ENCODE results near the gene SLX4IP. TPM values are rescaled to one million over a fixed set of nuclear protein-coding genes. Genes with fewer than 3 reads are reported as not detected.

Gene SLX4IP
- total and polyA plus RNA-seq, 2 donors, result 1.4 to 7.1 TPM

DNA sequence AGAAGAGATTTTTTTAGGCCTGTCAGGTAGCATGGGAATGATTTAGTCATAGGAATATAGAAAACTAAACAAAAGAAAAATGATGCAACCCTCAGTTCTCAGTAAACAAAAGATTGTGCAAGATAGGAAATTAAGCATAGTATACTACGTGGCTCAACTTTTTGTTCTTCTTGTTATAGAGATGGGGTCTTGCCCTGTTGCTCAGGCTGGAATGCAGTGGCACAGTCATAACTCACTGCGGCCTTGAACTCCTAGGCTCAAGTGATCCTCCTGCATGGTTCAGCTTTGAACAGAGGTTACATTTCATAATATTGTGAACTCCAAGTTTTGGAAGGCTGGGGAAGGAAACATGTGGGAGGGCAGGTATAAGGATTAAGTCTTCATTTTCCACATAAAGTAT lies 28.5 kb downstream of the SLX4IP start:
- Histone ChIP-seq H3K27ac (ENCODE audit: low read depth) (no peak overlapping the region), H3K36me3 (ENCODE audit: insufficient read depth) (peaks cover 3% of the 10 kb centered on the region), H3K4me1 (ENCODE audit: insufficient read depth) (no peaks in the 10 kb centered on the region), H3K4me3 (ENCODE audit: low read depth, low read length) (no peak overlapping the region)
- WGBS, result 98% methylated on average over 2 of the region's 2 CpGs
- DNase-seq (ENCODE audit: extremely low spot score), result no peak

DNA sequence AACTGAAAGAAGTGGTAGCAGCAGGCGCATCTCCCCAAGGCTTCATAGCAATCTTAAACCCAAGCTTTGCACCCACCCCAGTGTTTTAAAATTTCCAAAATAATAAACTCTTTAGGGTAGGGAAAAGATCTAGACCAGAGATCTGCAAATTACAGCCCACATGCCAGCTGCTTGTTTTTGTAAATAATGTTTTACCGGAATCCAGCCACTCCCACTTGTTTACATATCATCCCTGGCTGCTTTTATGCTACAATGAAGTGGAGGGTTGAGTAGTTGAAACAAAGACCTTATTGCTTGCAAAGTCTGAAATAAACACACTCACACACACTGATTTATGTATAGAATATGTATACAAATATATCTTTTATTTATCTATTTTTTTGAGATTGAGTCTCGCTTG lies 30.0 kb downstream of the SLX4IP start:
- no peaks in the 10 kb centered on the region for H3K4me1 ChIP-seq (ENCODE audit: insufficient read depth)
- no peak for DNase-seq (ENCODE audit: extremely low spot score)
- H3K36me3 ChIP-seq (ENCODE audit: insufficient read depth), result no peaks in the 10 kb centered on the region
- 85% methylated on average over 3 of the region's 3 CpGs for WGBS
- H3K27ac ChIP-seq (ENCODE audit: low read depth), result no peak overlapping the region
- H3K4me3 ChIP-seq (ENCODE audit: low read depth, low read length), result no peak overlapping the region

DNA sequence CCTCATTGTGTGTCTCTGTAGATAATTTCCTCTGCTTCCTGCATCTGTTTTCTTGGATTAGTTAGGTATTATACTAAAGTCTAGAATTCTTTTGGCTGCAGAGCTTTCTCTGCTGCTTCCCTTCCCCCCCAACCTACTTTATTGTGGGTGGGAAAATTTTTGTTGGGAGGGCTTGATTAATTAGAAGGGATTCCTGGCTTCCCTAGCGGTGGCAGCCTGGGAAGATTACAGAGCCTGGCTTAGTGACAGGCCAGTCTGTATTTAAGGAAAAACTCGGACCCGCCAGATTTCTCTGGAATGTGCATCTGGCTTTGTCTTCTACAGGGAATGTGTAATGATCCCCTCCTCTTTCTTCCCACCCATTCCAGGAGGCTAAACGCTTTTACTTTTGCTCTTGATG lies 31.2 kb downstream of the SLX4IP start:
- H3K27ac ChIP-seq (ENCODE audit: low read depth), result no peak overlapping the region
- H3K36me3 ChIP-seq (ENCODE audit: insufficient read depth), result no peaks in the 10 kb centered on the region
- no peaks in the 10 kb centered on the region for H3K4me1 ChIP-seq (ENCODE audit: insufficient read depth)
- no peak overlapping the region for H3K4me3 ChIP-seq (ENCODE audit: low read depth, low read length)
- WGBS, result 21% methylated on average over 4 of the region's 4 CpGs
- DNase-seq (ENCODE audit: extremely low spot score), result no peak

DNA sequence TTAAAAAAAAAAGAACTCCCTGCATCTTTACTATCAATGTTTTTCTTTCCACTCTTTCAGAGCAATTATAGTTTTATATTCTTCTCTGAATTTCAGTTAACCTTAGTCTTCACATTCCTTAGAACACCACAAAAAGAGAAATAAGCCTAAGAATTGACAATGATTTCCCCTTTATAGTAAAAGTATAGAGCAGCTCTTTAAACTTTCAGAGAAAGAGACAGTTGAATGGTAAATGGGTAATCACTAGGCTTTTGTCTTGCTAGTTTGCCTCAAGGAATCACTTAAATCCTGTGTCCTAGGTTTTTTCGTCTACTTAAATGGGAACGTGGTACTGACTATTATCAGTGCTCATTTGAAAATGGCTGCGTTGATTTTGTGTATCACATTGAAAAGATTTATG lies 31.8 kb downstream of the SLX4IP start:
- DNase-seq (ENCODE audit: extremely low spot score), result no peak
- H3K4me1 ChIP-seq (ENCODE audit: insufficient read depth), result no peaks in the 10 kb centered on the region
- no peaks in the 10 kb centered on the region for H3K36me3 ChIP-seq (ENCODE audit: insufficient read depth)
- no peak overlapping the region for H3K27ac ChIP-seq (ENCODE audit: low read depth)
- 42% methylated on average over 3 of the region's 3 CpGs for WGBS
- no peak overlapping the region for H3K4me3 ChIP-seq (ENCODE audit: low read depth, low read length)

DNA sequence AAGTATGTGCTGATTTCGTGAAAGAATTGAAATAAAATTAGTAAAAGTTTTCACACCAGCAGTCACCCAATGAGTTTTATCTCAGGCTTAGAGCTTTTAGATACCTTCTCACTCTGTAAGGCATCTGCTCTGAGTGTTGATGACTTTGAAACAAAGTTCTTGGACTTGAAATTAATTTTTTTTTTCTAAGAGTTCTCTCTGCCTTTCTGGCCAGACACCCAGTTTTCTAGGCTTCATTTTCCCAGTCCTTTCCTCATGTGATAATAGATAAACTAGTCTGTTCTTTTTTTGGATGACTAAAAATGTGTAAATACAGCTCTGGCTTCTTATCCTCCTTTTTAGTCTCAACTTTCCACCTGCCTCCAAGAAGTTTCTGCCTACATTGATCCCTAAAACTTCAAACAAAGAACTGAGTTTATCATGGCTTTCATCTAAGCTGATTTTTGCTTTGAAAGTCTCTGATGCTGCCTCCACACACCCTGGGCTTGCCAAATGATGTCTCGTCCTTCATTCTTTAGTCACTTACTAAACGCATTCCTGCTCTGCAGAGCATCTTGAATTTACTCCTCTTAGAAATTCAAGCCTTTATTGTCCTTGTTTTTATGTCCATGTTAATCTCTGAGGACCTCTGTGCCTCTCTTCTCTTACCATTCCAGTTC lies 32.7 kb downstream of the SLX4IP start:
- WGBS, result 27% methylated on average over 3 of the region's 3 CpGs
- Histone ChIP-seq H3K36me3 (ENCODE audit: insufficient read depth) (no peaks in the 10 kb centered on the region), H3K27ac (ENCODE audit: low read depth) (peak overlapping the region; percentile 10), H3K4me1 (ENCODE audit: insufficient read depth) (no peaks in the 10 kb centered on the region), H3K4me3 (ENCODE audit: low read depth, low read length) (no peak overlapping the region)
- DNase-seq (ENCODE audit: extremely low spot score), result no peak

DNA sequence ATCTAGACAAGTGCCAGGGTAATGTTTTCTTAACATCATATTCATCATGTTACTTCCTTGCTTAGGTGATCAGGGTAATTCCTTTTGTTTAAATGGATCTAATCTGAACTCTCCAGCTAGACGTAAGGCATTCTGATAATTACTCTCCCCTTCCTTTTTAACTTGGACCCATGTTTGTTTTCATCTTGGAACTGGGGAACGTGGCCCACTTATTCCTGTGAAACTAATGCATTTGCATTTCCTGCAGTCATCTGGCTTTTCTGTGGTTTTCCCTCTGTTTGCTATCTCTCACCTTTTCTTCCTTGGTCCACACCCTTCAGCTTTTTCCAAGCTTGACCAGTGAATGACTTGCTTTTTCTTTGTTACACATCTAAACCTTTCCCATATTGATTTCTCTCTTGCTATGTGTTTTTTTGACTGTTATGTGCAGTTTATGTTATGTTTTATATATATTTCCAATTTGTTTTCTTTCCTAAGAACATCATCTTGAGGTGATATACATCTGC lies 33.3 kb downstream of the SLX4IP start:
- 44% methylated on average over 2 of the region's 2 CpGs for WGBS
- Histone ChIP-seq H3K27ac (ENCODE audit: low read depth) (peak overlapping the region; percentile 10), H3K36me3 (ENCODE audit: insufficient read depth) (no peaks in the 10 kb centered on the region), H3K4me1 (ENCODE audit: insufficient read depth) (no peaks in the 10 kb centered on the region), H3K4me3 (ENCODE audit: low read depth, low read length) (no peak overlapping the region)
- no peak for DNase-seq (ENCODE audit: extremely low spot score)

DNA sequence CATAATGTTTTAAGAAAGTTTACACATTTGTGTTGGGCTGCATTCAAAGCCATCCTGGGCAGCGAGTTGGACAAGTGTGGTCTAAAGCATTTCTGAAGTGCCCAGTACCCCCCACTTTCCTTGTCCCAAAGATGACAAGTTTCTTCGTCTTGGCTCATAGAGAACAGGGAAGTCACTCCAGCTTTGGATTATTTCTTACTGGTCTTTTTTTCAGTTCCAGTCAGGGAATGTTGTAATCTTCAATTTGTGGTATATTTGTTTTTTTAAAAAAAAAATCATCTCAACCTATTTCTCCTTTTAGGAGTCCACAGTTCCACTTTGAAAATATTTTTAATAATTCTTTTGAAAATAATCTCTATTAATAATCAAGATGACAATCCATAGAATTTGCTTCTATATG lies 34.0 kb downstream of the SLX4IP start:
- no peaks in the 10 kb centered on the region for H3K4me1 ChIP-seq (ENCODE audit: insufficient read depth)
- no peaks in the 10 kb centered on the region for H3K36me3 ChIP-seq (ENCODE audit: insufficient read depth)
- no peak for DNase-seq (ENCODE audit: extremely low spot score)
- H3K4me3 ChIP-seq (ENCODE audit: low read depth, low read length), result no peak overlapping the region
- 83% methylated on average over 2 of the region's 2 CpGs for WGBS
- no peak overlapping the region for H3K27ac ChIP-seq (ENCODE audit: low read depth)

DNA sequence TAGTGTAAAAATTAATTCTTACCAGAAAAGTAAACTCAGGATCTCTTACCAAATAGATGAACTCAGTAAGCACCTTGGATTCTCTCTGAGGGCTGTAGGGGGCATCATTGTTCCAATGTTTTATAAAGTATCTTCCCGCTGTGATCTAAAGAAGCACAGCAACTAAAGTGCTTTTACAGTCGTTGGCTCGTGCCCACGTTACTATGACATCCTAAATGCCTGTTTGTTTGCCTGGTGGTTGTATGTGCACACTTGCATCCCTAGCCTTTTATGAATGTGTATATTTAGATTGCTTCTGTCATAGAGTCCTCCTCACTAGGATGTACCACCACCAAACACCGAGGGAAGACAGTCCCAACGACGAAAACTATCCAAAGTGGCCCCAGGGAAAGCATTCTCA lies 34.5 kb downstream of the SLX4IP start:
- Histone ChIP-seq H3K27ac (ENCODE audit: low read depth) (no peak overlapping the region), H3K36me3 (ENCODE audit: insufficient read depth) (no peaks in the 10 kb centered on the region), H3K4me1 (ENCODE audit: insufficient read depth) (no peaks in the 10 kb centered on the region), H3K4me3 (ENCODE audit: low read depth, low read length) (no peak overlapping the region)
- peak; percentile 84 for DNase-seq (ENCODE audit: extremely low spot score)
- 22% methylated on average over 7 of the region's 7 CpGs for WGBS

DNA sequence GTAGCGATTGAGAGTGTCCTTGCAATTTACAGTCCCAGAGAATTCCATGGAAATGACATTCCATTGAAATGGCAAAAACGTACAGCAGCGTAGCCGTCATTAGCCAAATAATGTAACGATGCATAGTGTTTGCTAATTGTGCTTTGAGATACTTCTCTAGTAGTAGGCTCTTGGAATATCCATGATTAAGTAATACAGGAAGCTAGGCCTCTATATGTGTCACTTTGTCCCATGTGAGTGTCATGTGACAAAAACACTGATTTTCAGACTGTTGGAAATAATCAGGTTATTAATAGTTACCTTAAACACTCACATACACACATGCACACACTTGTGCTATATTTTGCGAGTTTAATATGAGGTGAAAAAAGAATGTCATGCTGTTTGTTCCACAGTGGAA lies 35.2 kb downstream of the SLX4IP start:
- peak overlapping the region; percentile 23 for H3K27ac ChIP-seq (ENCODE audit: low read depth)
- 92% methylated on average over 6 of the region's 6 CpGs for WGBS
- DNase-seq (ENCODE audit: extremely low spot score), result no peak

DNA sequence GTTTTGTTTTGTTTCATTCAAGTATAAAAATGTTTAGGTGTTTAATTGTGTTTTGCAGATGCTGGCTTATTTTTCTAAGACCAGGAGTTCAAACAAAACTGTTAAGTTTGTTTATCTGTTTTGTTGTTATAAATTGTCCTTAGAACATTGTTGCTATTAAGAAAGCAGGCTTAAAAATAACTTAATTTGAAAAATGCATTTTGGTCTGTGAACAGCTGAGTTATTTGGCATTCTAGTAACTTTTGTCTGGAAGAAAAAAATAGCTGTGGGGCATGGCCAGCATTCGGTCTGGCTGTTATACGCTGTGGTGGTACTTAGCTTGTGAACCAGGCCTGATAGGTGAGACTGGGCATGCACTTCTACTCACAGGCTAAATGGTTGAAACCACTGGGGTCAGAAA lies 37.8 kb downstream of the SLX4IP start:
- Histone ChIP-seq H3K4me1 (ENCODE audit: insufficient read depth) (no peaks in the 10 kb centered on the region), H3K27ac (ENCODE audit: low read depth) (no peak overlapping the region), H3K36me3 (ENCODE audit: insufficient read depth) (no peaks in the 10 kb centered on the region), H3K4me3 (ENCODE audit: low read depth, low read length) (no peak overlapping the region)
- WGBS, result 77% methylated on average over 2 of the region's 2 CpGs
- DNase-seq (ENCODE audit: extremely low spot score), result no peak

More for the DNA sequence above, 35.2 kb downstream of the SLX4IP start:
- Histone ChIP-seq H3K4me3 (ENCODE audit: low read depth, low read length) (no peak overlapping the region), H3K36me3 (ENCODE audit: insufficient read depth) (no peaks in the 10 kb centered on the region), H3K4me1 (ENCODE audit: insufficient read depth) (no peaks in the 10 kb centered on the region)

DNA sequence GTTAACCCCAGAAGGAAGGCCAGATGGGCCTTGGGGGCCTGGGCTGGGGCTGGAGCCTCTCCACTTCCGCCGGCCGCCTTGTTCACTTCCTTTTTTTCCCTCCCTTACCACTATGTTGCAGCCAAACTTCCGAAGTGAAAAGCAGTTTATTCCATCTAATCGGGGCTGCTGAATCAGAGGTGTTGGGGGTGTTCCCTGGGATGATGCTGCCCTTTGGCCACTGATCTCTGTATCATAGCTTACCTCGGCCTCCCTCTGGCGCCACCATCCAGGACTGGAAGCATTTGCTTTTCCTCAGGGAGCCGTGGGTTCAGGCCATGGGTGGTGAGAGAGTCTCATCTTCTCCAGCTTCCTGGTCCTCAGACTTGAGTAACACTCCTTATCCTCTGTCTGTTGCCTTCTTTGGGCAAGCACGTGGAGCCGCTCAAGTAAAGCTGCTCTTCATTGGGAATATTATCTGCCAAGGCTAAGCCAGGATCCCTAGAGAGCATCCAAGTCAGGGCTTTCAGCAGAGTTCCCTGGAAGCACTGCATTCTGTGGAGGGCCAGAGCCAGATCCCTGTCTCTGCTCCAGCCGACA lies 39.6 kb downstream of the SLX4IP start:
- WGBS, result 60% methylated on average over 11 of the region's 11 CpGs
- H3K4me1 ChIP-seq (ENCODE audit: insufficient read depth), result no peaks in the 10 kb centered on the region
- H3K4me3 ChIP-seq (ENCODE audit: low read depth, low read length), result no peak overlapping the region
- DNase-seq (ENCODE audit: extremely low spot score), result no peak
- H3K36me3 ChIP-seq (ENCODE audit: insufficient read depth), result no peaks in the 10 kb centered on the region
- H3K27ac ChIP-seq (ENCODE audit: low read depth), result no peak overlapping the region

DNA sequence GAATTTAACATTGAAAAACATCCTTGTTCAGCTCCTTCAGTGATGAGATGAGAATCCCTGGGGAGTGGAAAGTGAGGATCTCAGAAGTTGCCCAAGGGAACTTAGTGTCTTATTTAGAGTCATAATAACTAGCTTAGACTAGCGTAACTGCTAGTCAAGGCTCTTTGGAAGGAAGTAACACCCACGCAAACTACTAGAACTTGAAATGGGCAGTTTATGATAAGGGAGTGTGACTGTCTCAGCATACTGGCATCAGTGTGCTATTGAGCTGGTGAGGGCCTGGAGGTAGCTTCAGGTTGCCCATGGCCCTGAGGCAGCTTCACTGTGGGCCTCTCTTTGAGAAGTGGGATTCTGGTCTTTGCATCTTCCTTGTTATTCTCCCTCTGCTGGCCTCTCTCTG lies 40.1 kb downstream of the SLX4IP start:
- Histone ChIP-seq H3K4me3 (ENCODE audit: low read depth, low read length) (no peak overlapping the region), H3K4me1 (ENCODE audit: insufficient read depth) (no peaks in the 10 kb centered on the region), H3K27ac (ENCODE audit: low read depth) (no peak overlapping the region), H3K36me3 (ENCODE audit: insufficient read depth) (no peaks in the 10 kb centered on the region)
- WGBS, result 88% methylated on average over 2 of the region's 2 CpGs
- DNase-seq (ENCODE audit: extremely low spot score), result no peak

DNA sequence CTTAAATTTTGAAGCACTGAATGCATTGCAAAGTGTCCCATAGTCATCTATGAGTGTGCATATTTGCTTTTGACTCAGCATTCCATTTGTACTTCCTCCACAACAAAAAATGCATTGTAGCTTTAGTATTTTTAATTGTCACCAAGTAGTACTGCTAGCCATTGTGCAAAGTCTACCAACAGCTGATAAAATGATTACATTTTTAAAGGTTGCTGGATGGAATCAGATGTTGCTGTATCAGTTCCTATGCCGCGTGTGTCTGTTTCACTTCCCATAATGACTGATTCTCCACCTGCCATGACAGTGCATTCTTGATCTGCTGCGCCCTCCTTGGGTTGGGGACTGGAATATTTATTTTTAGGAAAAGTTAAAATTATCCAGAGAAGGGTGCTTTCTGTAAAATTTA lies 41.2 kb downstream of the SLX4IP start:
- no peak for DNase-seq (ENCODE audit: extremely low spot score)
- Histone ChIP-seq H3K36me3 (ENCODE audit: insufficient read depth) (no peaks in the 10 kb centered on the region), H3K27ac (ENCODE audit: low read depth) (no peak overlapping the region), H3K4me1 (ENCODE audit: insufficient read depth) (no peaks in the 10 kb centered on the region), H3K4me3 (ENCODE audit: low read depth, low read length) (no peak overlapping the region)
- 91% methylated on average over 3 of the region's 3 CpGs for WGBS

DNA sequence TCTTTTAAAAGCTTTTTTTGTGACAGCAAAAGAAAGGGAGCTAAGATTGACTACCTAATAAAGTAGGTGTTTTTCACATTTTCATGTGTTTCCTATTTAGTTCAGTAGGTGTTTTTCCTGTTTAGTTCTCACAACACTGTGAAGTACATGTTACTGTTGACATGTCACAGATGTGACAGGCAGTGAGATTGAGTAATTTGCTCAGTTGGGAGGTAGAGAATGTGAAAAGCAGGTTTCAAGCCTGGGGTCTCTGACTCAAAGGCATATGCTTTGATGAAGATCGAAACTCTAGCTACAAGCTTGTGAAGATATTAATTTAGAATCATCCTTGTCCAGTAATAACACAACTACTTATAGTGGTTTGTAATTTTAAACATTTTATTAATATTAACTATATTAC lies 43.1 kb downstream of the SLX4IP start:
- no peak for DNase-seq (ENCODE audit: extremely low spot score)
- Histone ChIP-seq H3K4me3 (ENCODE audit: low read depth, low read length) (no peak overlapping the region), H3K27ac (ENCODE audit: low read depth) (no peak overlapping the region), H3K36me3 (ENCODE audit: insufficient read depth) (no peaks in the 10 kb centered on the region), H3K4me1 (ENCODE audit: insufficient read depth) (no peaks in the 10 kb centered on the region)
- 96% methylated on average over 1 of the region's 1 CpG for WGBS

Measured in urinary bladder (tissue), 4 donors.